ENCODE data around the gene PNLIP.

Gene PNLIP

GRCh38 chr10:116597543-116597942 is 51.8 kb downstream of the PNLIP start:
- no peaks in the 10 kb centered on the region for H3K36me3 ChIP-seq (ENCODE audit: low read length)
- H3K27ac ChIP-seq (ENCODE audit: low read depth, low read length), result no peak overlapping the region
- H3K4me2 ChIP-seq (ENCODE audit: low read depth, low read length, poor library complexity, severe bottlenecking), result no peak overlapping the region
- TF ChIP-seq, protein P1, sequence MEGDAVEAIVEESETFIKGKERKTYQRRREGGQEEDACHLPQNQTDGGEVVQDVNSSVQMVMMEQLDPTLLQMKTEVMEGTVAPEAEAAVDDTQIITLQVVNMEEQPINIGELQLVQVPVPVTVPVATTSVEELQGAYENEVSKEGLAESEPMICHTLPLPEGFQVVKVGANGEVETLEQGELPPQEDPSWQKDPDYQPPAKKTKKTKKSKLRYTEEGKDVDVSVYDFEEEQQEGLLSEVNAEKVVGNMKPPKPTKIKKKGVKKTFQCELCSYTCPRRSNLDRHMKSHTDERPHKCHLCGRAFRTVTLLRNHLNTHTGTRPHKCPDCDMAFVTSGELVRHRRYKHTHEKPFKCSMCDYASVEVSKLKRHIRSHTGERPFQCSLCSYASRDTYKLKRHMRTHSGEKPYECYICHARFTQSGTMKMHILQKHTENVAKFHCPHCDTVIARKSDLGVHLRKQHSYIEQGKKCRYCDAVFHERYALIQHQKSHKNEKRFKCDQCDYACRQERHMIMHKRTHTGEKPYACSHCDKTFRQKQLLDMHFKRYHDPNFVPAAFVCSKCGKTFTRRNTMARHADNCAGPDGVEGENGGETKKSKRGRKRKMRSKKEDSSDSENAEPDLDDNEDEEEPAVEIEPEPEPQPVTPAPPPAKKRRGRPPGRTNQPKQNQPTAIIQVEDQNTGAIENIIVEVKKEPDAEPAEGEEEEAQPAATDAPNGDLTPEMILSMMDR (IDR thresholded peaks at IDR 0.05; ENCODE audit: insufficient read depth, low read length, poor library complexity, severe bottlenecking), result no peak
- no peak for TF ChIP-seq EZH2phosphoT487 (conservative IDR thresholded peaks at IDR 0.05; ENCODE audit: low read length)
- H3K9ac ChIP-seq (ENCODE audit: low read length), result no peak overlapping the region
- no peaks in the 10 kb centered on the region for H3K9me3 ChIP-seq (ENCODE audit: insufficient read depth, low read length)
- no peak overlapping the region for H2AFZ ChIP-seq (ENCODE audit: low read depth, low read length, severe bottlenecking)
- H3K9me2 ChIP-seq (replicated peaks; ENCODE audit: insufficient read depth, low read length), result no peaks in the 10 kb centered on the region
- H3K27me3 ChIP-seq (ENCODE audit: low read length), result no peaks in the 10 kb centered on the region
- H3F3A ChIP-seq (ENCODE audit: insufficient read depth), result no peaks in the 10 kb centered on the region
- H3K4me3 ChIP-seq (ENCODE audit: insufficient read depth, low read length, poor library complexity, severe bottlenecking), result no peak overlapping the region
- no peaks in the 10 kb centered on the region for H4K20me1 ChIP-seq (ENCODE audit: low read depth, low read length)
- no peaks in the 10 kb centered on the region for H3K79me2 ChIP-seq (ENCODE audit: insufficient read depth, low read length)

DNA sequence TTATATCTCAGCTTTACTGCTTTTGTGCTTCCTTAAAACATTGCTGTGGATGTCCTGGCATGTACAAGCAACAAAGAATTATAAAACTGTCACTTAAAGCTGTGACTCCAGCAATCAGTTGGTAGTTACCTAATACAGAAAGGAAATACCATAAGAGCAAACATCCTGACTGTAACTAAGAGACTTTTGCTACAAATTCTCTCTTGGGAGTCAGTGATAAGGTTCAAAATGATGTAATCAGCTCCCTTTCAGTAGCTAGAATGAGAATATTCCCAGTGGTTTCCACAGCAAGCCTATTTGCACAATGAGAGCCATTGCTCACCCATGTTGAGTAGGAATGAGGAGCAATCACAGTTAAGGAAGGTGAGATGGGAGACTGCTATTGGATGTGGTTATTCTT is 52.6 kb downstream of the PNLIP start:
- no peaks in the 10 kb centered on the region for H3F3A ChIP-seq (ENCODE audit: insufficient read depth)
- no peaks in the 10 kb centered on the region for H3K36me3 ChIP-seq (ENCODE audit: low read length)
- no peaks in the 10 kb centered on the region for H3K27me3 ChIP-seq (ENCODE audit: low read length)
- no peaks in the 10 kb centered on the region for H3K79me2 ChIP-seq (ENCODE audit: insufficient read depth, low read length)
- no peak for TF ChIP-seq EZH2phosphoT487 (conservative IDR thresholded peaks at IDR 0.05; ENCODE audit: low read length)
- TF ChIP-seq, protein P1 (IDR thresholded peaks at IDR 0.05; ENCODE audit: insufficient read depth, low read length, poor library complexity, severe bottlenecking), result no peak
- no peak overlapping the region for H3K4me2 ChIP-seq (ENCODE audit: low read depth, low read length, poor library complexity, severe bottlenecking)
- no peak overlapping the region for H3K4me3 ChIP-seq (ENCODE audit: insufficient read depth, low read length, poor library complexity, severe bottlenecking)
- no peaks in the 10 kb centered on the region for H3K9me2 ChIP-seq (replicated peaks; ENCODE audit: insufficient read depth, low read length)
- no peak overlapping the region for H3K9ac ChIP-seq (ENCODE audit: low read length)
- no peak overlapping the region for H2AFZ ChIP-seq (ENCODE audit: low read depth, low read length, severe bottlenecking)
- no peaks in the 10 kb centered on the region for H4K20me1 ChIP-seq (ENCODE audit: low read depth, low read length)
- no peaks in the 10 kb centered on the region for H3K9me3 ChIP-seq (ENCODE audit: insufficient read depth, low read length)
- H3K27ac ChIP-seq (ENCODE audit: low read depth, low read length), result no peak overlapping the region

GRCh38 chr10:116599991-116600390 is 54.3 kb downstream of the PNLIP start:
- TF ChIP-seq, protein P1 (IDR thresholded peaks at IDR 0.05; ENCODE audit: insufficient read depth, low read length, poor library complexity, severe bottlenecking), result no peak
- TF ChIP-seq EZH2phosphoT487 (conservative IDR thresholded peaks at IDR 0.05; ENCODE audit: low read length), result no peak
- no peak overlapping the region for H2AFZ ChIP-seq (ENCODE audit: low read depth, low read length, severe bottlenecking)
- no peak overlapping the region for H3K4me2 ChIP-seq (ENCODE audit: low read depth, low read length, poor library complexity, severe bottlenecking)
- H3K27me3 ChIP-seq (ENCODE audit: low read length), result no peaks in the 10 kb centered on the region
- H3K27ac ChIP-seq (ENCODE audit: low read depth, low read length), result no peak overlapping the region
- no peaks in the 10 kb centered on the region for H3K36me3 ChIP-seq (ENCODE audit: low read length)
- no peaks in the 10 kb centered on the region for H3K79me2 ChIP-seq (ENCODE audit: insufficient read depth, low read length)
- no peak overlapping the region for H3K4me3 ChIP-seq (ENCODE audit: insufficient read depth, low read length, poor library complexity, severe bottlenecking)
- H3F3A ChIP-seq (ENCODE audit: insufficient read depth), result no peaks in the 10 kb centered on the region
- no peak overlapping the region for H3K9ac ChIP-seq (ENCODE audit: low read length)
- H3K9me2 ChIP-seq (replicated peaks; ENCODE audit: insufficient read depth, low read length), result no peaks in the 10 kb centered on the region
- H4K20me1 ChIP-seq (ENCODE audit: low read depth, low read length), result no peaks in the 10 kb centered on the region
- no peaks in the 10 kb centered on the region for H3K9me3 ChIP-seq (ENCODE audit: insufficient read depth, low read length)

All from SU-DHL-6 (cell line).